GM21447 (cell line): ENCODE measurements around the gene LAYN.

Experiments used
- ATAC-seq: cut with Tn5 transposase; IDR thresholded peaks from one replicate; pipeline ENCODE4 v1.9.1; 2021; ENCODE audit not compliant: unreplicated experiment

Gene LAYN

GRCh38 chr11:111540114-111540936 lies at the start of gene LAYN:
Gene LAYN, plus strand, starts transcription at chr11:111540720. Its CDS starts 124 bp downstream, at chr11:111540844.
- no peak for ATAC-seq

GRCh38 chr11:111494040-111494439 lies 46.5 kb upstream of the LAYN start:
- ATAC-seq = no peak

- ATAC-seq = no peak
Measured at GRCh38 chr11:111499483-111499882, 41.0 kb upstream of the LAYN start.

GRCh38 chr11:111500481-111500880 lies 40.0 kb upstream of the LAYN start:
- ATAC-seq = no peak

- no peak for ATAC-seq
Measured at GRCh38 chr11:111502611-111503010, 37.9 kb upstream of the LAYN start.

- no peak for ATAC-seq
Measured at GRCh38 chr11:111510311-111510710, 30.2 kb upstream of the LAYN start.

- ATAC-seq = no peak
Measured at GRCh38 chr11:111512296-111513239, 28.0 kb upstream of the LAYN start, which contains the start of gene BTG4. Gene BTG4, minus strand, starts transcription at chr11:111512386. Its CDS starts 13,610 bp downstream, at chr11:111498776.

- no peak for ATAC-seq
Measured at GRCh38 chr11:111513240-111513605, 27.3 kb upstream of the LAYN start.

GRCh38 chr11:111514216-111515031 lies 26.1 kb upstream of the LAYN start, which contains the start of gene HOATZ:
Gene HOATZ, plus strand, starts transcription at chr11:111514778. Its CDS starts 7 bp downstream, at chr11:111514785.
- ATAC-seq = no peak

- no peak for ATAC-seq
Measured at GRCh38 chr11:111515591-111515990, 24.9 kb upstream of the LAYN start.

GRCh38 chr11:111518668-111519067 lies 21.9 kb upstream of the LAYN start:
- ATAC-seq = no peak

GRCh38 chr11:111520560-111520959 lies 20.0 kb upstream of the LAYN start:
- ATAC-seq = no peak

- no peak for ATAC-seq
Measured at GRCh38 chr11:111521135-111521534, 19.4 kb upstream of the LAYN start.

GRCh38 chr11:111522426-111522825 lies 18.1 kb upstream of the LAYN start:
- no peak for ATAC-seq

- no peak for ATAC-seq
Measured at GRCh38 chr11:111523343-111523742, 17.2 kb upstream of the LAYN start.

- no peak for ATAC-seq
Measured at GRCh38 chr11:111524056-111524455, 16.5 kb upstream of the LAYN start.

- no peak for ATAC-seq
Measured at GRCh38 chr11:111525456-111525855, 15.1 kb upstream of the LAYN start.

- no peak for ATAC-seq
Measured at GRCh38 chr11:111526501-111526900, 14.0 kb upstream of the LAYN start.

GRCh38 chr11:111527279-111527678 lies 13.2 kb upstream of the LAYN start:
- no peak for ATAC-seq

GRCh38 chr11:111528557-111528956 lies 12.0 kb upstream of the LAYN start:
- ATAC-seq = no peak

- no peak for ATAC-seq
Measured at GRCh38 chr11:111530091-111530490, 10.4 kb upstream of the LAYN start.
